GM18499 (cell line): ENCODE data around the gene ABCA7.

Source experiments
- ATAC-seq: cut with Tn5 transposase; IDR thresholded peaks from one replicate; pipeline ENCODE4 v1.9.1; 2021; ENCODE audit warnings: moderate number of reproducible peaks; ENCODE audit not compliant: insufficient read depth, unreplicated experiment

Gene ABCA7

GRCh38 chr19:1039646-1040475 lies at the start of gene ABCA7:
Gene ABCA7, plus strand, starts transcription at chr19:1040107. Its CDS starts 1,255 bp downstream, at chr19:1041362.
- ATAC-seq: no peak

GRCh38 chr19:990119-990571 lies 49.8 kb upstream of the ABCA7 start:
- no peak for ATAC-seq

- ATAC-seq: no peak
These were observed 49.2 kb upstream of the ABCA7 start for GRCh38 chr19:990746-991145.

- no peak for ATAC-seq
These were observed 48.6 kb upstream of the ABCA7 start for GRCh38 chr19:991174-991931.

- ATAC-seq: no peak
These were observed 47.8 kb upstream of the ABCA7 start for GRCh38 chr19:991932-992669.

- no peak for ATAC-seq
These were observed 47.2 kb upstream of the ABCA7 start for GRCh38 chr19:992670-993055.

- ATAC-seq: no peak
These were observed 46.5 kb upstream of the ABCA7 start for GRCh38 chr19:993361-993830.

- ATAC-seq: no peak
These were observed 46.0 kb upstream of the ABCA7 start for GRCh38 chr19:993831-994393.

- ATAC-seq: no peak
These were observed 45.4 kb upstream of the ABCA7 start for GRCh38 chr19:994516-994915.

- no peak for ATAC-seq
These were observed 44.7 kb upstream of the ABCA7 start for GRCh38 chr19:995051-995827.

GRCh38 chr19:996051-996838 lies 43.7 kb upstream of the ABCA7 start:
- ATAC-seq: no peak

- ATAC-seq: no peak
These were observed 41.8 kb upstream of the ABCA7 start for GRCh38 chr19:998064-998463.

- ATAC-seq: no peak
These were observed 40.6 kb upstream of the ABCA7 start for GRCh38 chr19:999379-999719.

GRCh38 chr19:1000095-1000494 lies 39.8 kb upstream of the ABCA7 start, which contains the start of gene GRIN3B:
Gene GRIN3B, plus strand, starts transcription at chr19:1000419. Its CDS starts 19 bp downstream, at chr19:1000438.
- ATAC-seq: no peak

- ATAC-seq: no peak
These were observed 39.0 kb upstream of the ABCA7 start for GRCh38 chr19:1000591-1001537.

GRCh38 chr19:1001538-1002166 lies 38.3 kb upstream of the ABCA7 start:
- ATAC-seq: no peak

- no peak for ATAC-seq
These were observed 37.3 kb upstream of the ABCA7 start for GRCh38 chr19:1002600-1002999.
